Measurements from ENCODE around the gene MACF1.
"Not testable (repeated sequence)": the region's sequence is repeated elsewhere in the genome, so short reads cannot be mapped to it uniquely, and the experiment has no call there.

Gene MACF1

GRCh38 chr1:39522661-39523567, 318.4 kb downstream of the MACF1 start:
- DNase-seq: no peak

GRCh38 chr1:39524171-39524570, 319.7 kb downstream of the MACF1 start:
- DNase-seq: no peak

GRCh38 chr1:39524591-39525365, 320.3 kb downstream of the MACF1 start:
- no peak for DNase-seq

GRCh38 chr1:39525366-39526165, 321.1 kb downstream of the MACF1 start:
- peak; percentile 5 to 16 for DNase-seq

GRCh38 chr1:39526466-39527189, 322.1 kb downstream of the MACF1 start:
- no peak for DNase-seq

- DNase-seq: not testable (repeated sequence)
These were observed 322.7 kb downstream of the MACF1 start for GRCh38 chr1:39527190-39527579.

GRCh38 chr1:39528082-39528481, 323.6 kb downstream of the MACF1 start:
- no peak for DNase-seq

GRCh38 chr1:39529901-39530535, 325.5 kb downstream of the MACF1 start:
- DNase-seq: no peak

- DNase-seq: no peak
These were observed 327.0 kb downstream of the MACF1 start for GRCh38 chr1:39531526-39531925.

GRCh38 chr1:39533442-39533841, 328.9 kb downstream of the MACF1 start:
- DNase-seq: no peak

Measured in activated CD4-positive, alpha-beta T cell treated with anti-CD3 and anti-CD28 coated beads, Interleukin-2, amount 50 U/mL, for 48 hours (primary cell).